Body of pancreas (tissue), 4 donors: Measurements from ENCODE around the gene C1R.

Experiments
- POLR2A ChIP-seq, 3 donors: fragments of 450-650 bp; IDR thresholded peaks; one replicate each; pipeline ENCODE4 v1.6.1; 2016; ENCODE audit warnings: antibody characterized with exemption in 3 of 3, mild to moderate bottlenecking in 2 of 3
- TF ChIP-seq, protein P1 (sequence below), 7 experiments: fragments of 450-650 bp in 4 of 7; fragments of 200-600 bp in 3 of 7; sonication (generic) in 3 of 7; IDR thresholded peaks; one replicate each; pipeline ENCODE4 v1.5.1; 2016 to 2019; ENCODE audit warnings: antibody characterized with exemption in 7 of 7

DNA sequence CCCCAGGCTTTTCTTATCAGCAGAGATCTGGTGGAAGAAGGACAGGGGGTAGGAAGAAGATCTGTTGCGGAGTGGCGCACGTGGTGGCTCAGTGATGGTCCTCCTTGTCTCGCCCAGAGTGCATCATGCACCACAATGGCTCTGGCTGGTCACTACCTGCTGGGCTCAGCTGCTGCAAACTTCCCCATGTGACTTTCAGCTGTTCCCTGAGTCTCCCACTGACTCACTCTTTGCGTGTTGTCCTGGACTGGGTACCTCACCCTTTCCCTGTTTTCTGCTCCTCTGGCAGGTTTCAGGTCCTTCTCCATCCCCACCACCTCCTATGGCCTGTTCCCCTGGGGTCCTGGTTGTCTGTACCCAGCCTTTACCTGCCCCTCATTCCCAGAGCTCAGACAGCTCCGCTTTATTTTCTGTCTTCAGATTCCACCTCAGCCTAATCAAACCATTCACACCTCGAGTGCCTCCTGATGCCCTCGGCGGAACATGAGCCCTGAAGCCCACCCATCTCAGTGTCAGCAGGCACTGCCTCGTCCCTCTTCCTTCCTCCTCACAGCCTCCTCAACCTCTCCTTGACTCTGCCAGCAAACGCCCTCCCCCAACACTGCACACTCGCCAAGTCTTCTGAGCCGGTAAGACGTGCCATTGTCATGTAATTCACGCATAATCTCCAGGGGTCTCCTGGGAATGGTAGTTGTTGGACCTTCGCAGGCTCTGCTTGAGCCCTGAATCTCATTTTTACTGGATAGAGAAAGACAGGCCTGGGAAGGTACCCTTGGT is 1.8 kb downstream of the C1R start:
- TF ChIP-seq, protein P1, sequence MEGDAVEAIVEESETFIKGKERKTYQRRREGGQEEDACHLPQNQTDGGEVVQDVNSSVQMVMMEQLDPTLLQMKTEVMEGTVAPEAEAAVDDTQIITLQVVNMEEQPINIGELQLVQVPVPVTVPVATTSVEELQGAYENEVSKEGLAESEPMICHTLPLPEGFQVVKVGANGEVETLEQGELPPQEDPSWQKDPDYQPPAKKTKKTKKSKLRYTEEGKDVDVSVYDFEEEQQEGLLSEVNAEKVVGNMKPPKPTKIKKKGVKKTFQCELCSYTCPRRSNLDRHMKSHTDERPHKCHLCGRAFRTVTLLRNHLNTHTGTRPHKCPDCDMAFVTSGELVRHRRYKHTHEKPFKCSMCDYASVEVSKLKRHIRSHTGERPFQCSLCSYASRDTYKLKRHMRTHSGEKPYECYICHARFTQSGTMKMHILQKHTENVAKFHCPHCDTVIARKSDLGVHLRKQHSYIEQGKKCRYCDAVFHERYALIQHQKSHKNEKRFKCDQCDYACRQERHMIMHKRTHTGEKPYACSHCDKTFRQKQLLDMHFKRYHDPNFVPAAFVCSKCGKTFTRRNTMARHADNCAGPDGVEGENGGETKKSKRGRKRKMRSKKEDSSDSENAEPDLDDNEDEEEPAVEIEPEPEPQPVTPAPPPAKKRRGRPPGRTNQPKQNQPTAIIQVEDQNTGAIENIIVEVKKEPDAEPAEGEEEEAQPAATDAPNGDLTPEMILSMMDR (IDR thresholded peaks at IDR 0.05) = no peak
- TF ChIP-seq POLR2A (IDR thresholded peaks at IDR 0.05) = no peak
